Trophoblast cell (in vitro differentiated cells and primary cell): ENCODE data around the gene VMP1.

ENCODE experiments used
- DNase-seq, 2 donors: peaks; one replicate each; pipeline ENCODE4 v3.0.0-alpha.2; 2016
- H2AFZ ChIP-seq: 2 replicates; pipeline ENCODE4 v1.6.1; 2013; ENCODE audit warnings: low read length, moderate library complexity, mild to moderate bottlenecking; ENCODE audit not compliant: insufficient read depth, poor library complexity
- H2AK5ac ChIP-seq: 2 replicates; pipeline ENCODE4 v1.6.1; 2013; ENCODE audit warnings: mild to moderate bottlenecking, low read length
- H2BK120ac ChIP-seq: 2 replicates; pipeline ENCODE4 v1.6.1; 2013; ENCODE audit warnings: low read length, mild to moderate bottlenecking, moderate library complexity; ENCODE audit not compliant: insufficient read depth, poor library complexity
- H2BK12ac ChIP-seq: 2 replicates; pipeline ENCODE4 v1.6.1; 2013; ENCODE audit warnings: mild to moderate bottlenecking, low read length, moderate library complexity
- H2BK5ac ChIP-seq: 2 replicates; pipeline ENCODE4 v1.6.1; 2013; ENCODE audit warnings: low read length, low read depth, moderate library complexity, mild to moderate bottlenecking; ENCODE audit not compliant: poor library complexity
- H3K14ac ChIP-seq: 2 replicates; pipeline ENCODE4 v1.6.1; 2013; ENCODE audit warnings: mild to moderate bottlenecking, low read length
- H3K18ac ChIP-seq: 2 replicates; pipeline ENCODE4 v1.6.1; 2013; ENCODE audit warnings: mild to moderate bottlenecking, low read length
- H3K23ac ChIP-seq: 2 replicates; pipeline ENCODE4 v1.6.1; 2013; ENCODE audit warnings: low read length
- H3K27ac ChIP-seq: 2 replicates; pipeline ENCODE4 v1.5.1; 2013; ENCODE audit warnings: low read depth, mild to moderate bottlenecking, inconsistent platforms, low read length, moderate library complexity
- H3K27me3 ChIP-seq: 2 replicates; pipeline ENCODE4 v1.6.1; 2013; ENCODE audit warnings: inconsistent platforms, mild to moderate bottlenecking, low read length, moderate library complexity; ENCODE audit not compliant: insufficient read depth
- H3K36me3 ChIP-seq, 2 experiments: 1 replicate in 1 of 2; 2 replicates in 1 of 2; pipeline ENCODE4 v1.6.1; 2013; ENCODE audit warnings: low read length in 2 of 2, mild to moderate bottlenecking in 2 of 2, moderate library complexity in 1 of 2; ENCODE audit not compliant: insufficient read depth in 2 of 2, control insufficient read depth in 1 of 2
- H3K4ac ChIP-seq: 2 replicates; pipeline ENCODE4 v1.6.1; 2013; ENCODE audit warnings: low read depth, mild to moderate bottlenecking, low read length, moderate library complexity
- H3K4me1 ChIP-seq, 2 experiments: 1 replicate in 1 of 2; 2 replicates in 1 of 2; pipeline ENCODE4 v1.6.1; 2013; ENCODE audit warnings: low read length in 2 of 2, mild to moderate bottlenecking in 2 of 2, moderate library complexity in 1 of 2; ENCODE audit not compliant: insufficient read depth in 2 of 2, control insufficient read depth in 1 of 2
- H3K4me2 ChIP-seq: 2 replicates; pipeline ENCODE4 v1.6.1; 2013; ENCODE audit warnings: inconsistent platforms, mild to moderate bottlenecking, low read length, moderate library complexity
- H3K4me3 ChIP-seq: 2 replicates; pipeline ENCODE4 v1.5.1; 2013; ENCODE audit warnings: mild to moderate bottlenecking, low read depth, low read length, inconsistent platforms
- H3K79me1 ChIP-seq: one replicate; pipeline ENCODE4 v1.6.1; 2013; ENCODE audit warnings: low read length
- H3K79me2 ChIP-seq: 2 replicates; pipeline ENCODE4 v1.6.1; 2013; ENCODE audit warnings: low read length, mild to moderate bottlenecking; ENCODE audit not compliant: control insufficient read depth, insufficient read depth, poor library complexity
- H3K9ac ChIP-seq: 2 replicates; pipeline ENCODE4 v1.6.1; 2013; ENCODE audit warnings: mild to moderate bottlenecking, low read length
- H3K9me3 ChIP-seq: 2 replicates; pipeline ENCODE4 v1.6.1; 2013; ENCODE audit warnings: low read depth, mild to moderate bottlenecking, control low read depth, inconsistent platforms, low read length; ENCODE audit not compliant: insufficient read depth
- H4K12ac ChIP-seq: 2 replicates; pipeline ENCODE4 v1.6.1; 2013; ENCODE audit warnings: low read depth, mild to moderate bottlenecking, low read length, moderate library complexity
- H4K8ac ChIP-seq: 2 replicates; pipeline ENCODE4 v1.6.1; 2013; ENCODE audit warnings: low read depth, mild to moderate bottlenecking, low read length, moderate library complexity
- H4K91ac ChIP-seq: one replicate; pipeline ENCODE4 v1.6.1; 2013; ENCODE audit warnings: low read depth, mild to moderate bottlenecking, low read length, moderate library complexity
- WGBS: extraction: QIAGEN DNeasy Blood & Tissue Kit; methylation state at CpG from one replicate; pipeline ENCODE4 v1.1.7; 2013; ENCODE audit warnings: missing lambda C conversion rate; ENCODE audit not compliant: insufficient read length, insufficient coverage; ENCODE audit errors: extremely low coverage; 5-methylcytosine and 5-hydroxymethylcytosine counted together

Gene VMP1

DNA sequence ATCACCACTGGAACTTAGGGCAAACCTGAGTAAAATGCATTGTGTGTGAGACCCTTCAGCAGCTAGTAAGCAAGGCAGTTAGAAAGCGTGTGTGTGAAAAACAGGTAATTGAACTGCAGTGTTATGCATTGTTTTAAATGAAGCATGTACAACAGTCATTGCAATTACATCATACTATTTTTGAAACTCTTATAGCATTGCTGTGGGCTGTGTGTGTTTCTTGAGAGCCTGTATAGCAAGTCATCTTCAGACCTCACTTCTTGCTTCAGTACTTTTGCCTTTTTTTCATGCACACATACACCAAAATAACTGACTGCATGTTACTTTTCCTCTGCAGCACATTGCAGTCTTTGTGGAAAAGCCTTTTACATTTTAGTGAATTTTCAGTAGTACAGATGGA lies 19.4 kb upstream of the VMP1 start:
- no peak overlapping the region for H3K27ac ChIP-seq
- H3K4me1 ChIP-seq: no peaks in the 10 kb centered on the region
- no peak overlapping the region for H2BK120ac ChIP-seq
- DNase-seq: no peak
- no peak overlapping the region for H2AFZ ChIP-seq
- no peaks in the 10 kb centered on the region for H3K9me3 ChIP-seq
- H3K36me3 ChIP-seq: peaks cover 17 to 33% of the 10 kb centered on the region in 2 experiments
- H3K79me1 ChIP-seq: no peaks in the 10 kb centered on the region
- no peak overlapping the region for H3K23ac ChIP-seq
- WGBS: no CpG with 5 or more reads among the region's 1 CpG
- no peak overlapping the region for H4K91ac ChIP-seq
- no peak overlapping the region for H2AK5ac ChIP-seq
- H3K4me2 ChIP-seq: no peak overlapping the region
- no peak overlapping the region for H3K4ac ChIP-seq
- no peaks in the 10 kb centered on the region for H3K27me3 ChIP-seq
- H2BK12ac ChIP-seq: no peak overlapping the region
- H3K18ac ChIP-seq: no peak overlapping the region
- no peak overlapping the region for H3K14ac ChIP-seq
- H3K9ac ChIP-seq: no peak overlapping the region
- H4K12ac ChIP-seq: no peak overlapping the region
- H3K79me2 ChIP-seq: no peaks in the 10 kb centered on the region
- no peak overlapping the region for H2BK5ac ChIP-seq
- H3K4me3 ChIP-seq: no peak overlapping the region
- H4K8ac ChIP-seq: no peak overlapping the region

DNA sequence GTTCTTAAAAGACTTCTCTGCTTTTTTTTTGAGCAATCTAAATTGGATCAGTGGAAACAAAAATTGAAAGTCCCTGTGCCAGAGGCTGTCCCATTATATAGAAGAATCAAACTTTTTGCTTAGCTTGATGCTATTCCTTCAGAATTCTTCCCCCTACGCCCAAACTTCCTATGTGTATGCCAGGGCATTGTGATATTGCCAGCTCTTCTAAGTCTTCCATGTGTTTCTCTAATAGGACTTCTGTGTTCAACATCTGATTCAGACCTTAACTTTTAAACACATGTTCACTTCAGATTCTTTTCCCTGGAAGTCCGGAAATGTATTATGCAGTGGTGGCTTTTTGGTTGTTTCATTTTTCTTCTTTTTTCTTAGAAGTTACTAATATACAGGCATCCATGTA lies 19.0 kb upstream of the VMP1 start:
- Histone ChIP-seq H2BK120ac (no peak overlapping the region), H3K79me1 (no peaks in the 10 kb centered on the region), H3K4me1 (no peaks in the 10 kb centered on the region)

DNA sequence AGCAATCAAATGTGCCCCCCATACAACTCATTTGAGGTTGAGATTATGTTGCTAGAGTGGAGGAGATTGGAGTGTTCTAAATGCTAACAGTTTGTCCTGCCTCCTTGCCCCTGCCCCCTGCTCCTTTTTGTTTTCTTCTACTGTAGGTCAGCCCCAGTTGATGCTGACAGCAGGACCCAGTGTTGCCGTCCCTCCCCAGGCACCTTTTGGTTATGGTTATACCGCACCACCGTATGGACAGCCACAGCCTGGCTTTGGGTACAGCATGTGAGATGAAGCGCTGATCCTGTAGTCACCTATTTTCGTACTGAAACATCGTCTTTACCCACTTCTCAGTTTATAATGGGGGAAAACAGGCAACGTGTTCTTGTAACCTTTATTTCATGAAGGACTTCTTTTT lies 13.9 kb upstream of the VMP1 start:
- no CpG with 5 or more reads among the region's 7 CpGs for WGBS
- no peak overlapping the region for H3K18ac ChIP-seq
- H2AFZ ChIP-seq: no peak overlapping the region
- H3K27ac ChIP-seq: no peak overlapping the region
- H3K4ac ChIP-seq: no peak overlapping the region
- no peak overlapping the region for H4K91ac ChIP-seq
- no peak overlapping the region for H3K9ac ChIP-seq
- peaks cover 23 to 47% of the 10 kb centered on the region in 2 experiments for H3K36me3 ChIP-seq
- H4K8ac ChIP-seq: no peak overlapping the region
- H4K12ac ChIP-seq: no peak overlapping the region
- no peak overlapping the region for H3K4me2 ChIP-seq
- no peak overlapping the region for H2BK12ac ChIP-seq
- H3K9me3 ChIP-seq: no peaks in the 10 kb centered on the region
- no peak overlapping the region for H3K23ac ChIP-seq
- H2BK5ac ChIP-seq: no peak overlapping the region
- H3K79me1 ChIP-seq: no peaks in the 10 kb centered on the region
- H3K4me3 ChIP-seq: no peak overlapping the region
- DNase-seq: no peak
- no peaks in the 10 kb centered on the region for H3K79me2 ChIP-seq
- no peak overlapping the region for H3K14ac ChIP-seq
- H3K27me3 ChIP-seq: no peaks in the 10 kb centered on the region
- no peak overlapping the region for H2BK120ac ChIP-seq
- H3K4me1 ChIP-seq: no peaks in the 10 kb centered on the region
- no peak overlapping the region for H2AK5ac ChIP-seq

More for the DNA sequence above, 19.0 kb upstream of the VMP1 start:
- H3K27ac ChIP-seq: no peak overlapping the region
- H3K23ac ChIP-seq: no peak overlapping the region
- H3K27me3 ChIP-seq: no peaks in the 10 kb centered on the region
- no CpG with 5 or more reads among the region's 2 CpGs for WGBS
- H3K79me2 ChIP-seq: no peaks in the 10 kb centered on the region
- no peak overlapping the region for H3K9ac ChIP-seq
- H2AK5ac ChIP-seq: no peak overlapping the region
- no peak overlapping the region for H4K12ac ChIP-seq
- H3K4me3 ChIP-seq: no peak overlapping the region
- no peak overlapping the region for H2BK12ac ChIP-seq
- peaks cover 19 to 34% of the 10 kb centered on the region in 2 experiments for H3K36me3 ChIP-seq
- no peak overlapping the region for H4K8ac ChIP-seq
- no peak overlapping the region for H3K14ac ChIP-seq
- no peak overlapping the region for H3K18ac ChIP-seq
- no peaks in the 10 kb centered on the region for H3K9me3 ChIP-seq
- H3K4ac ChIP-seq: no peak overlapping the region
- H4K91ac ChIP-seq: no peak overlapping the region
- DNase-seq: no peak
- no peak overlapping the region for H3K4me2 ChIP-seq
- no peak overlapping the region for H2AFZ ChIP-seq
- H2BK5ac ChIP-seq: no peak overlapping the region

DNA sequence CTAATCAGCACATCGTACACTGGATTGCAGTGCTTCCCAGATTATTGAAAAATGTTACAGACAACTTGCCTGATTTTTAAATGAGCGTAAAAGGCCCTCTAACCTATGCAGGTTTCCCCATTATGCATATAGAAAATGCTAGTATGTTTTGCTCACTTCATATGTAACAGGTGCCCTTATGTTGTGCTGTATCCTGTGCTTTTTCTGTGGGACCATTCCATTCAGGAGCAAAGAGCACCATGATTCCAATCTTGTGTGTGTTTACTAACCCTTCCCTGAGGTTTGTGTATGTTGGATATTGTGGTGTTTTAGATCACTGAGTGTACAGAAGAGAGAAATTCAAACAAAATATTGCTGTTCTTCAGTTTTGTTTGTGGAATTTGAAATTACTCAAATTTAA lies 13.1 kb upstream of the VMP1 start:
- Histone ChIP-seq H3K4me1 (no peaks in the 10 kb centered on the region), H3K27ac (no peak overlapping the region), H2AK5ac (no peak overlapping the region), H2AFZ (no peak overlapping the region), H2BK5ac (no peak overlapping the region), H3K27me3 (no peaks in the 10 kb centered on the region), H3K79me2 (no peaks in the 10 kb centered on the region), H3K9me3 (no peaks in the 10 kb centered on the region), H3K4me3 (no peak overlapping the region), H3K4ac (no peak overlapping the region), H3K14ac (no peak overlapping the region), H2BK12ac (no peak overlapping the region), H3K4me2 (no peak overlapping the region), H4K91ac (no peak overlapping the region), H3K36me3 (peaks cover 23 to 53% of the 10 kb centered on the region in 2 experiments), H3K18ac (no peak overlapping the region), H3K23ac (no peak overlapping the region), H4K12ac (no peak overlapping the region), H2BK120ac (no peak overlapping the region), H3K9ac (no peak overlapping the region), H4K8ac (peak overlapping the region; percentile 10), H3K79me1 (no peaks in the 10 kb centered on the region)
- WGBS: no CpG with 5 or more reads among the region's 2 CpGs
- no peak for DNase-seq
